IPS-20b (cell line): ENCODE measurements around the gene C1orf226.

Source experiments
- H3K27ac ChIP-seq: one replicate; pipeline ENCODE4 v1.5.1; 2013; ENCODE audit warnings: low read length
- H3K27me3 ChIP-seq: 2 replicates; pipeline ENCODE4 v1.6.1; 2013; ENCODE audit warnings: mild to moderate bottlenecking, low read length, inconsistent platforms; ENCODE audit not compliant: insufficient read depth
- H3K36me3 ChIP-seq: 2 replicates; pipeline ENCODE4 v1.6.1; 2013; ENCODE audit warnings: low read depth, mild to moderate bottlenecking, inconsistent platforms, low read length, moderate library complexity; ENCODE audit not compliant: insufficient read depth
- H3K4me1 ChIP-seq: 2 replicates; pipeline ENCODE4 v1.6.1; 2013; ENCODE audit warnings: mild to moderate bottlenecking, control low read depth, inconsistent platforms, low read length, moderate library complexity; ENCODE audit not compliant: insufficient read depth
- H3K4me3 ChIP-seq: 2 replicates; pipeline ENCODE4 v1.5.1; 2013; ENCODE audit warnings: mild to moderate bottlenecking, low read length, inconsistent platforms
- H3K9ac ChIP-seq: 2 replicates; pipeline ENCODE4 v1.6.1; 2013; ENCODE audit warnings: low read depth, mild to moderate bottlenecking, inconsistent platforms, low read length, moderate library complexity
- H3K9me3 ChIP-seq: 2 replicates; pipeline ENCODE4 v1.6.1; 2013; ENCODE audit warnings: mild to moderate bottlenecking, low read depth, low read length, inconsistent platforms; ENCODE audit not compliant: insufficient read depth

C1orf226 gene

GRCh38 chr1:162374406-162374805, 7.1 kb upstream of the C1orf226 start:
- Histone ChIP-seq H3K4me3 (no peak overlapping the region), H3K27me3 (no peaks in the 10 kb centered on the region), H3K27ac (no peak overlapping the region), H3K9ac (no peak overlapping the region), H3K9me3 (no peaks in the 10 kb centered on the region), H3K4me1 (no peaks in the 10 kb centered on the region), H3K36me3 (no peaks in the 10 kb centered on the region)

GRCh38 chr1:162375463-162375862, 6.1 kb upstream of the C1orf226 start:
- Histone ChIP-seq H3K36me3 (no peaks in the 10 kb centered on the region), H3K27ac (no peak overlapping the region), H3K9me3 (no peaks in the 10 kb centered on the region), H3K4me1 (no peaks in the 10 kb centered on the region), H3K4me3 (no peak overlapping the region), H3K27me3 (no peaks in the 10 kb centered on the region), H3K9ac (no peak overlapping the region)

- Histone ChIP-seq H3K9me3 (no peaks in the 10 kb centered on the region), H3K4me1 (no peaks in the 10 kb centered on the region), H3K27ac (no peak within 1 kb of the TSS), H3K27me3 (no peaks in the 10 kb centered on the region), H3K36me3 (no peaks in the 10 kb centered on the region), H3K4me3 (no peak within 1 kb of the TSS), H3K9ac (no peak within 1 kb of the TSS)
Observed at GRCh38 chr1:162376691-162377090, 4.8 kb upstream of the C1orf226 start, which contains the start of gene SPATA46. Gene SPATA46, minus strand, starts transcription at chr1:162376854. Its CDS starts 64 bp downstream, at chr1:162376790.

- no peak overlapping the region for H3K4me3 ChIP-seq
- no peaks in the 10 kb centered on the region for H3K9me3 ChIP-seq
- no peaks in the 10 kb centered on the region for H3K27me3 ChIP-seq
- peaks cover 12% of the 10 kb centered on the region for H3K36me3 ChIP-seq
- no peak overlapping the region for H3K27ac ChIP-seq
- no peaks in the 10 kb centered on the region for H3K4me1 ChIP-seq
- H3K9ac ChIP-seq, result no peak overlapping the region
Observed at GRCh38 chr1:162380061-162380846, 1.3 kb upstream of the C1orf226 start.

DNA sequence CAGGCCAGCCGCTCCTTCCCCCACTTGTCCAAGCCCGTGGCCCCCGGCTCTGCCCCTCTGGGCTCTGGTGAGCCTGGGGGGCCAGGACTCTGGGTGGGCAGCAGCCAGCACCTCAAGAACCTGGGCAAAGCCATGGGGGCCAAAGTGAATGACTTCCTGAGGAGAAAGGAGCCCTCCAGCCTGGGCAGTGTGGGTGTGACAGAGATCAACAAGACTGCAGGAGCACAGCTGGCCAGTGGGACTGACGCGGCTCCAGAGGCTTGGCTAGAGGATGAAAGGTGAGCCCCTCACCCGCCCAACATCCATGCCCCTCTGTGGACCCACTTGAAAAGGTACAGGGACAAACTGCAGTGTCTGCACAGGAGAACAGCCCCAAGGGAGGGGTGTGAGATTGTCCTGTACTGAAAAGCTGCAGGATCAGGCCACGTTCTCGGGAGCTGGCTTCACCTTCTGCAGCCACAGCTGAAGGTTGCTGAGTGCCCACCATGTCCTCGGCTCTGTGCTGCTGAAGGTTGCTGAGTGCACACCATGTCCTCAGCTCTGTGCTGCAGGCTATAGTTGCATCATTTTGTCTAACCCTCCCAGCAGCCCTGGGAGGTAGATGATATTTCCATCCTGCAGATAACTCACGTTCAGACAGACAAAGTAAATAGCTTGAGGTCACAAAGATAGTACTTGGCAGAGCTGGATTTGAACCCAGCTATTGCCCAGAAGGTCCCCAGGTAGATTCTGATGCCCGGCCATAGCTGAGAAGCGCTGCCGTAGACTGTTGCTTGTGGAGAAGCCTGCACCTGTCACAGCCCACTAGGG, 618 bp downstream of the C1orf226 start:
- Histone ChIP-seq H3K4me3 (no peak overlapping the region), H3K36me3 (peaks cover 12% of the 10 kb centered on the region), H3K27ac (no peak overlapping the region), H3K4me1 (no peaks in the 10 kb centered on the region), H3K9ac (no peak overlapping the region), H3K9me3 (no peaks in the 10 kb centered on the region), H3K27me3 (no peaks in the 10 kb centered on the region)

DNA sequence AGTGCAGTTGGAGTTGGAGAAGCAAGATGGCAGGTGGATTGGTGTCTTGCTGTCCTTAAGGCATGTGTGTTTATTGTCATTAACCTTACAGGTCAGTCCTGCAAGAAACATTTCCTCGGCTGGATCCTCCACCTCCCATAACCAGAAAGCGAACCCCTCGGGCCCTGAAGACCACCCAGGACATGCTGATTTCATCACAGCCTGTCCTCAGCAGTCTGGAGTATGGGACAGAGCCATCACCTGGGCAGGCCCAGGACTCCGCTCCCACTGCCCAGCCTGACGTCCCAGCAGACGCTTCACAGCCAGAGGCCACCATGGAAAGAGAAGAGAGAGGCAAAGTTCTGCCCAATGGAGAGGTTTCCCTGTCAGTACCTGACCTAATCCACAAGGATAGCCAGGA, 1.6 kb downstream of the C1orf226 start:
- no peak overlapping the region for H3K9ac ChIP-seq
- no peak overlapping the region for H3K4me3 ChIP-seq
- H3K9me3 ChIP-seq, result no peaks in the 10 kb centered on the region
- no peaks in the 10 kb centered on the region for H3K27me3 ChIP-seq
- no peaks in the 10 kb centered on the region for H3K4me1 ChIP-seq
- H3K27ac ChIP-seq, result no peak overlapping the region
- peaks cover 12% of the 10 kb centered on the region for H3K36me3 ChIP-seq

- Histone ChIP-seq H3K27me3 (no peaks in the 10 kb centered on the region), H3K9ac (no peak overlapping the region), H3K9me3 (no peaks in the 10 kb centered on the region), H3K27ac (no peak overlapping the region), H3K36me3 (peaks cover 12% of the 10 kb centered on the region), H3K4me3 (no peak overlapping the region), H3K4me1 (no peaks in the 10 kb centered on the region)
Observed at GRCh38 chr1:162383516-162383915, 2.0 kb downstream of the C1orf226 start.

DNA sequence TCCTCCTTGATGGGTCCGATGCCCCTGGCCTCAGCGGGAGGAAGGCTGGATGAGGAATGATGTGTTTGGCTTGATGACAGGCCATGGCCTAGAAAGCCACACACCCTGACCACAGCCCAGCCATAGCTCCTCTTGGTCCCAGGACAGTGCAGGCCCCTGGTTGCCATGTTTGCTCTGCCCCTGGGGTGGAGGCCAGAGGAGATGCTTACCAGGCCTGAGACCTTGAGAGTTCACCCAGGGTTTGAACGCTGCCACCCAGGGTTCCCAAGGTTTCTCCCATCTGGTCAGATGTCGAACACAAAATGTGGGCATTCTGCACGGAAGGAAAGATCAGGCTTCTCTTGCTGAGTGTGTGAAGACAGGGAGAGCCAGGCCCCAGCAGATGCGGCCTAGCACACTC, 2.6 kb downstream of the C1orf226 start:
- peaks cover 12% of the 10 kb centered on the region for H3K36me3 ChIP-seq
- no peaks in the 10 kb centered on the region for H3K27me3 ChIP-seq
- H3K4me1 ChIP-seq, result no peaks in the 10 kb centered on the region
- no peak overlapping the region for H3K9ac ChIP-seq
- H3K27ac ChIP-seq, result no peak overlapping the region
- no peaks in the 10 kb centered on the region for H3K9me3 ChIP-seq
- no peak overlapping the region for H3K4me3 ChIP-seq

GRCh38 chr1:162384601-162385279, 3.2 kb downstream of the C1orf226 start:
- peaks cover 12% of the 10 kb centered on the region for H3K36me3 ChIP-seq
- no peak overlapping the region for H3K4me3 ChIP-seq
- no peaks in the 10 kb centered on the region for H3K9me3 ChIP-seq
- no peak overlapping the region for H3K9ac ChIP-seq
- H3K27ac ChIP-seq, result no peak overlapping the region
- H3K4me1 ChIP-seq, result no peaks in the 10 kb centered on the region; the same call in 1 of the 2 replicates
- H3K27me3 ChIP-seq, result no peaks in the 10 kb centered on the region

- no peaks in the 10 kb centered on the region; the same call in 1 of the 2 replicates for H3K4me1 ChIP-seq
- H3K27ac ChIP-seq, result no peak overlapping the region
- peaks cover 12% of the 10 kb centered on the region for H3K36me3 ChIP-seq
- no peaks in the 10 kb centered on the region for H3K9me3 ChIP-seq
- no peak overlapping the region for H3K4me3 ChIP-seq
- H3K9ac ChIP-seq, result no peak overlapping the region
- H3K27me3 ChIP-seq, result no peaks in the 10 kb centered on the region
Observed at GRCh38 chr1:162385280-162385623, 3.7 kb downstream of the C1orf226 start.

DNA sequence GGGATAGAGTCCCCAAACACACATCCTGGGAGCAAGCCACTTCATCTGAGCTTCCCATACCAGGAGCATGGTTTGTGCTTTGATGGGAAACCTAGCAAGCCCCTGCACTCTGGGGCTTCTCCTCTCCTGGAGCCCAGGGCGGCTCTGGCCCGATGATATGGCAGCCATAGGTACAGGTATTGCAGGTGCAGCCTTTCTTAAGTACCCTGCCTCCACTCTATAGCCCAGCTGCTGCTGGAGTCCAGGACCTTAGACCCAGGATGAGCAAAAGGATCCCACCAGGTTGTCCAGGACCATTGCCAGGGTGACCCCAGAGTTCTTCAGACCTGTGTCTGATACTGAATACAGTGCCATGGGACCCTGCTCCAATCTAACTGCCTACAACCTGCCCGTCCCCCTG, 4.2 kb downstream of the C1orf226 start:
- Histone ChIP-seq H3K4me3 (no peak overlapping the region), H3K36me3 (peaks cover 12% of the 10 kb centered on the region), H3K27me3 (no peaks in the 10 kb centered on the region), H3K27ac (no peak overlapping the region), H3K9ac (no peak overlapping the region), H3K9me3 (no peaks in the 10 kb centered on the region), H3K4me1 (no peaks in the 10 kb centered on the region; the same call in 1 of the 2 replicates)
